GM20431 (cell line): ENCODE data around the gene DEF6.

ENCODE experiments used
- in situ Hi-C: fragments of 300-500 bp; cut with MseI, MboI; formaldehyde crosslinking; loops from one replicate; pipeline ENCODE4 v1.15.0; 2020; ENCODE audit warnings: low sequenced_read_pairs; ENCODE audit not compliant: unreplicated experiment

DEF6 gene

DNA sequence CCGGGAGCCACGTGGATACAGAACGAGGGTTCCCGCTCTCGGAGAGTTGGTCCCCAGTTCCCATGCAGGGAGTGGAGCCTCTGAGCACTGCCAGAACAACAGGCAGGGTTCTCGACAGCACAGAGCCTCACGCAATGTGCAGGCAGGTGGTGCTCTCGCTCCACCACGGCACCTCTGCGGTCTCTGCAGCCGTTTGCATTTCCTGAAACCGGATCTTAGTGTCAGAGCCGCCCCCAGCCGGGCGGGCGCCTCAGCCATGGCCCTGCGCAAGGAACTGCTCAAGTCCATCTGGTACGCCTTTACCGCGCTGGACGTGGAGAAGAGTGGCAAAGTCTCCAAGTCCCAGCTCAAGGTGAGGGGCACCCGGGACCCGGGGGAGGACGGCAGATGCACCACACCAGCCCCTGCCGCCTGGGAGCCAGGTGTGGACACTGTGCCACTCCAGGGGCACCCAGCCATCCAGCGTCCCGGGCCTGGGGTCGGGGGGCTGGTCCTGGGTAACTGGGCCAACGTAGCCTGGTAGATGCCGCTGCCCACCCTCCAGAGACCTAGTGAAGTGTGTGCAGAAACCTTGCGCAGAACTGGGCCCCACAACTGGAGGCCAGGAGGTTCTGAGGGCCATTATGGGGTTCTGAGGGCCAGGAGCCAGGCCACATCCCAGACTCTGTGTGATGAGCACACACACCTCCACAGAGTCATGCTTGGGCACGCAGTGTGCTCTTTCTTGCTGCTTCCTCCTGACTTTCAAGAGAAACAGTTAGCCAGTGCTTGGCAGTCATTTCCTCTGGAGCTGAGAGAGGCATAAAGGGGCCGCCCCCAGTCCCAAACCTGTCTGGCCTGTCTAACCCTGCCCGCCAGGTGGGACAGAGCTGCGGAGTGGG is at the start of gene DEF6:
Gene DEF6, plus strand, starts transcription at position 218 of the 881 bp plus-strand sequence. Its CDS starts 39 bp downstream, at position 257.
- in situ Hi-C loops, result no loop called here

DNA sequence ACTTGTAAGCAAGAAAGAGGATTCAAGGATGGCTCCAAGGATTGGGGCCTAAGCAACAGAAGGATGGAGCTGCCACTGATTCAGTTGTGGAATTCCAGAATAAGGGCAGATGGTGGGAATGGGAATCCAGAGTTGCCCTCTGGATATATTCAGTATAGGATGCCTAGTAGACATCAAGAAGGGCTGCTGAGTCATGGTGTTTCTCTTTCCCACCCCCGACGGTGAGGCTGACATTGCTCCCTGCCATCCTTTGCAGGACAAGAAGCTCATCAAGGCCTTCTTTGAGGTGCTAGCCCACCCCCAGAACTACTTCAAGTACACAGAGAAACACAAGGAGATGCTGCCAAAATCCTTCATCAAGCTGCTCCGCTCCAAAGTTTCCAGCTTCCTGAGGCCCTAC is 49.3 kb upstream of the DEF6 start:
- in situ Hi-C loops, result no loop called here

GRCh38 chr6:35248965-35249364 is 48.7 kb upstream of the DEF6 start:
- in situ Hi-C loops, result no loop called here

DNA sequence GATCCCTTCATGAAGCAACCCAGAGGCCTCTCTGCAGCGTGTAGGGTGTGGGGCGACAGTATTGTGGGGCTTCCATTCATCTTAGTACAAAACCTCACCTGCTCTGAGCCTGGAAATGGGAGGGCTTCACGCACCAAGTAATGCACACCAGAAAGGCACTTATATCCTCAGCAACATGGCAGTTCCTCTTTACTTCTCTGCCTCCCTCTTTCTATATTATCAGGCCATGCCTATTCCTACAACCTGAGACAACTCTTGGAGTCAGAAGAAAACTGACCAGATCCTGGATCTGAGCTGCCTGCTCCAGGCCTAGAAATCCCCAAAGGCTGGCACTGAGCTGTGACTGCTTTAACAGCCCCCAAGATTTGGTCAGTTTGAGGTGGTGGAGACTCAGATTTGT is 45.7 kb upstream of the DEF6 start:
- in situ Hi-C loops, result no loop called here

DNA sequence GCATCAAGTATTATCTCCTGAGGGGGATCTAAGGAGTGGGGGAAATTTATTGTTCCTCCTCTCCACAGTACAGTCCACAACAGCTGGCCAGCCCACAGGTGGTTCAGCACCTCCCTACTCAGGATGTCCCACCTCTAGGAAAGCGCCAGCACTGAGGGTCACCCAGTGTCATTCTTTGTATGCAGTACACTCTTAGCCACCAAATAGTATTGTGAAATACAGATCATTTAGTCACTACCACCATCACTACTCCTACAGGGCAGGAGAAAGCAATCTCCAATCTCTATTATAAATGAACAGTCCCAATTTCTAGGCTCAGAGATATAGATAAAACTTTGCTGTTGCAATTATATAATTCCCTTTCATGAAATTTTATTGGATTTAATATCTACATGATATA is 44.4 kb upstream of the DEF6 start:
- in situ Hi-C loops, result no loop called here

DNA sequence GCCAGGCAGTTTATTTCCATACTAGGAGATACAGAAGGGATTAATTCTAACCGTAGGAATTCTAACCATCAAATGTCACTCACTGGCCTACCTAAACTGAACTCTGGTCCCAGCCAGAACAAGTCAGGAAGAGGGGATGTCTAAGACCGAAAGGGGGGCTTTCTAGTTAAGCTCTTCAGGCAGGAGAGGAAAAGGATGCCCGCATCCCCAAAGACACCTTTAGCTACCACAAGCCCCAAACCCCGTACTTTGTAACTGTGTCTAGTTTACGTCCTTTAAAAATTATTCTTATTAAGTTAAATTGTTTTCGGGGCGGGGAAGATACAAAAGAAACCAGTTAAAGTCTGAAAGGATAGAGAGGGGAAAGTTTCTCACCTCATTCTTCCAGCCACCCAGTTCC is 39.3 kb upstream of the DEF6 start:
- in situ Hi-C loops, result no loop called here

DNA sequence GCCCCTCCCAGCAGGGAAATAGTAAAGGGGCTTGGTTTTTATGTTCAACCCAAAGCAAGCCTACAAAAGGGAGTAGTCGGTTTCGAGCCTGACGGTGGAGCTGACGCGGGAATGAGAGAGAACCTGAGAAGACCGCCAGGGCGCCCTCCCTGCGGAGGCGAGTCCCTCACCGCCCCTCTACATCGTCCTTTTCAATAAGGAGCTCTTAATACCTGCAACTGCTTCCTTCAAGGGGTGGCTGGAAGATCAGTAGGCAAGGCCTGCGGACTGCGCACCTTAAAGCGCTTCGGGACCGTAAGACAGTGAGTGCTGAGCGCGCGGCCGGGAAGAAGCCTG is 38.8 kb upstream of the DEF6 start:
- in situ Hi-C loops, result no loop called here

DNA sequence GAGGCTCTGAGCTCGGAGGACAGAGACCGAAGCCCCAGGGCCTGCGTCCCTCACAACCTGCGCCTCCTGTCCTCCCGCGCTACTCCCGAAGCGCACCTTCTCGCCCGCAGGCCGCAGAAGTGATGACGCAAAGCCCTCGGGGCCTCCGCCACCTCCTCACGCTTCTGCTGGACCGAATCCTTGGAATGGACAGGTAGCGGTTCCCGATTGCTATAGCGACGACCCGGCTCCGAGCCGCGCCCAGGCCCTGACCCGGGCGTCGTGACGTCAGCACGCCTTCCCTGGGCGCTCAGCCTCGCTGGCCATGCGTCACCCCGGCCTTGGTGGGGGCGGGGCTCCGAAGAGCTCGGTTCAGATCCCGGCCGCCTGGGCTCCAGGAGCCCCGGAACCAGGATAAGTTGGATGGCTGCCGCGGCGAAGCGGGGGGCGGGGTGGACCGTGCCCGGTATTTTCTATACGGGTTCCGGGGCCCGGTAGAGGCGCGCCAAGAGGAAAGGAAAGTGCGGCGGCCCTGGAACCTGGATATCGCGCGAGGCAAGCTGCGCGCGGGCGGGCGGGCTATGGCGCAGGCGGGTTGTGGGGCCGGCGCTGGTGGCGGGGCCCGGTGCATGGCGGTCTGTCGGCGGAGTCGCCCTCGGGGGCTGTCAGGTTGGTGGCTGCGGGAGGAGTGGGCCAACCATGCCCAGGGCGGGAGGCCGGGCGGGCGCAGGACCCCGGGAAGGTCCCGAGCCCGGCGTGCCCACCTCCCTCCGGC is 38.2 kb upstream of the DEF6 start, which contains the start of gene ZNF76:
Gene ZNF76, plus strand, starts transcription at position 542 of the 754 bp plus-strand sequence. CDS start 21,417 bp downstream, outside the sequence.
- in situ Hi-C loops, result no loop called here

DNA sequence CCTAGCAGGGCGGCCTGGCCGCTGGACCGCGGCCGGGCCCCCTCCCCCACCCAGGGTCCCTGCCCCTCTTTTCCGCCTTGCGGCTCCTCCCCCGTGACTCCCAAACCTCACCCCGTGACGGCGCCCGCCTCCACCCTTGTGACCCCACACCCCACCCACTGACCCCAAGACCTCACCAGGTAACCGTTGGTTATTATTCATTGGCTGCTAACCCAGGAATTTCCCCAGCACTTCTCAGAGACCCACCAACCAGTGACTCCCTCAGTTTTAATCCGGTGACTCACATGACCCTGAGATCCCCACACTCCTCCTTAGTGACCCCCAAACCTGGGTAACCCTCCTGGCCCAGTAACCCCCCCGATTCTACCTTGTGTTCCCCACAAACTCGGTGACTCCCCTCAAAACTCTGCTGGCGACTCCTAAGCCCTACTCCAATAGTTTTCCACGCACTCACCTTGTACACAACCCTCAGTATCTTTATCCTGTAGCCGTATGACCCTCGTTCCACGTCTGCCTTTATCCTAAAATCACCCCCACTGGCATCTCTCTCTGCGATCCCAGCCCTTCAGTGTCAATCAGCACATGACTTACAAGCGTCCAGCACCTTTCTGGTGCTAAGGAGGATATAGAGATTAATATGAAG is 37.5 kb upstream of the DEF6 start:
- in situ Hi-C loops, result no loop called here

DNA sequence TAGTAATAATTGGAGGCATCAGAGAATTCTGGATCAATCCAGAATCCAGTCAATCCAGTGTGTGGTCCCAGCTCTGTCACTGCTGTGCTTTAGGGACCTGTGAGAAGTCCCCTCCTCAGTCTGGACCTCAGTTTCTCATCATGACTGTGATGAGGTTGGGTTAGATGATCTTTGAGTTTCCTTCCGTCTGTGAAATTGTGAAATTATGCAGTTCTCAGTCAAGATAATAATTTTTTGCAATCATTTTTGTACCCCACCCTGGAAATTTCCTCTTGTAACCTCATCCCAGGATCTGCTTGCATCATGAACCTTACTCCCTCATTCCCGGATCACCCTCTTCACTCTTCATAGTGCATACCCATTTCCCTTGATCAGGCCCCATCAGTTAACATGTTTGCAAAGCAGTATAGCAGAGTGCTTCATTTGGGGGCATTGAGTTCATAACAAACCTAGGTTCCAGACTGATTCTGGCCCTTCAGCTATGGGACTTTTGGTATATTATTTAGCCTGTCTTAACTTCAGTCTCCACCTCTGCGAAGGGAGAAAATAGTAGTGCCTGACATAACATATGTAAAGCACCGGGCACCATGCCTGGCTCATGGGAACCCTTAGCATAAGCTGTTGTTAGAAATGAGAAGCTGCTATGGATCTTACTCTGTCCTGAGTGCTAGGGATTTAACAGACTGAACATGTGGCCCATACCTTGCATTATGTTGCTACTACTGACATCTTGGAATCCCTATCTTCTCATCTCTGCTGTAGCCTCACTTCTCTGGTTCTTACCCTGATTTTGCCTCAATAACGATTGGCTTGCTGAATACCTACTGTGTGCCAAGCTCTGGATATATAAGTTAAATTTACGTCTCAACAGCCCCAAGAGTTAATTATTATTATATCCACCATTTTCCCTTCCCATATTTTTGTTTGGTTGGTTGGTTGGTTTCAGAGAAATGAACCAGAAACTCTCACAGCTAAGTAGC is 36.7 kb upstream of the DEF6 start:
- in situ Hi-C loops, result no loop called here

- in situ Hi-C loops, result no loop called here
Observed at GRCh38 chr6:35262596-35262995, 35.0 kb upstream of the DEF6 start.

DNA sequence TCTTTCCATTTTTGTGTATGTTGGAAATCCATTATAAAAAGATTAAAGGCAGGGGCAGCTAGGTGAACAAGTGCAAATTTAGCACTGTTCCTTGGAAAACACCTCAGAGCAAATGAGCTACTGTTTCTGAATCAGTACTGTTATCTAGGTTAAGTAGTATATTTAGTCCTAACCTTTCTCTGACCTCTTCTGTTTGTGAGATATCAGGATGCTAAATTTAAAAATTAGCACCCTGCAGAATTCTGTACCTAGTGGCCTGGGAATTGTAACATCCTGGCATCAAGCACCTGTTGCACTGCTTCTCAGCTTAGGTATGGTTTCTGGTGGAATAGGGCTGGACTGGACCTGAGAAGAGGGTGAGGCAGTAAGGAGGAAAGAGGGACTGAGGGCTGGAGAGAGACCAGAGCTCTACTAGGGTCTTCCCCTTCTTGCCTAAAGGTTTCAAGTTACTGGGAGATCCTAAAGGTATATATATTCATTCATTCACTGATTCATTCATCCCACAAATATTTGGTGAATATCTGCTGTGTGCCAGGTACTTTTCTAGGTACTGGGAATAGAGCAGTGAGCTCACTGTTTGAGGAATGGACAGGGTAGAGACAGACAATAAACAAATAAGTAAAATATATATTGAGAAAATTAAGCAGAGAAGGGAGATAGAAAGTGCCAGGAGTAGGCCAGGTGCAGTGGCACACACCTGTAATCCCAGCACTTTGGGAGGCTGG is 32.9 kb upstream of the DEF6 start:
- in situ Hi-C loops, result no loop called here

GRCh38 chr6:35265523-35265922 is 32.1 kb upstream of the DEF6 start:
- in situ Hi-C loops, result no loop called here

DNA sequence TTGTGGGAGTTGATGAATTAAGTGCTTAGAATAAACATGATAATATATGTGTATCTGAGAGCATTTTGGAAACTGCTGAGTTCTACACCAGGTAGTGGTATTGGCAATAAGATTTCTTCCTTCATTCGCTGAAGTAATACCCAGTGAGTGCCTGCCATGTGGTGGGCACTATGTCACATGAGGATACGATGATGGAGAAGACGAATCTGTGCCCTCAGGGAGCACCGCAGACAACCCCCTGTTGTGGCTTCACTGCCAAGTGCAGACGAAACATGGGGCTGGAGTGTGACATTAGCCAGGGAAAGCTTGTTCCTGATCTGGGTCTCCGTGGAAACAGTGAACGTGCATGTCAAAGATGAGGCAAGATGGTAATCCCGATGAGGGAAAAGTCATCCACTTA is 30.2 kb upstream of the DEF6 start:
- in situ Hi-C loops, result no loop called here

DNA sequence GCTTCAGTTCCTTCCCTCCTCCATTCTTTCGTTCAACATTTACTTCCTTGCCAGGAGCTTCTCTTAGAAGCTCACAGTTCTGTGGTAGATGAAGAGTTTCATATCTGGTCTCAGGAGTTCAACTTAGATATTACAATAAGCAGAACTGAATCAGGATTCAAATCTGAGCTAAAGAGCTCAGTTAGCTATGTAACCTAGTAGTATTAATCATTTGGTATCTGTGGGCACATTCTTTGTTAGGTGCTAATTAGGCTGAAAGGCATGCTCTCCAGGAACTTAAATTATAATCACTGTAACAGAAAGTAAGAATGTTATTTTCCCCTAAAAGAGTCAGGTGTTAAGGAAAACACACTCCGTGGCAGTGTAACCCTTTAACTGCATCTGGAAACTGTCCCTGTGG is 29.7 kb upstream of the DEF6 start:
- in situ Hi-C loops, result no loop called here

GRCh38 chr6:35272005-35272404 is 25.6 kb upstream of the DEF6 start:
- in situ Hi-C loops, result no loop called here

DNA sequence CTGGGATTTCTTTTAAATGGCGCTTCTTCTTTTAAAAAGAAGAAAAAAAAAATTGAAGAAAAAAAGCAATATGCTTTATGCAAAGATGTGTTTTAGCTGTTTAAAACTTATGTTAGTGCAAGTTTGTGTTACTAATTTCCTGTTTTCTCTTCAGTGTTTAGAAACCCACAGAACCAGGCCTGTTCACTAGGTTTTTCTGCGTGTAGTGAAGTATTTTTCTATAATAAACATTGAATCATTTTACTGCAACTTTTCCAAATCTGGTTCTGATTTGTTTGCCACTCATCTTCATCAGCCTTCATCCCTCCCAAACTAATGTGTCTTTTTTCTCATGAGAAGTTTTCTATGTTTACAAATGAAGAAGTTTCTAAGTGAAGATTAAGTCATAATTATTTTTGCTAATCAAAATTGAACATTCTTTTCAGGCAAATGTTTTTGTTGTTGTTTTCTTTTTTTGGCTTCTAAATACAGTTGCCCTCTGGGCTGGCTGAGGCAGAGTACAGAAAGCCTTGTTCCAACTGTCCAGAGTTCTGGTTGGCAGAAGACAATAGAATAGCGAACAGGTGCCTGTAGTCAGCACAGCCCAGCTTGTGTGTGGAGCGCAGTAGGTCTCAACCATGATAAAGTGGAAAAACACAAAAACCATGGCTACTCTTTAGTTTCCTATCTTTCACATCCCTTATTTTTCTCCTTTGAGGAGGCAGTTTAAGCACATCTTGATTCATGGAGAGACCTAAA is 23.6 kb upstream of the DEF6 start:
- in situ Hi-C loops, result no loop called here

GRCh38 chr6:35275744-35276260 is 21.8 kb upstream of the DEF6 start:
- in situ Hi-C loops, result no loop called here
